Stimulated activated naive B cell treated with anti-CD40 and anti-IgM and Interleukin-4, amounts not matched to agents 10 μg/mL and 1 μg/mL and 100 μg/mL, for 72 hours (primary cell): ENCODE results near the gene CALB2.

Experiments used
- ATAC-seq, 2 donors: fragments of 150-1000 bp; cut with Tn5 transposase; replicated peaks; 2 replicates each; pipeline ENCODE4 v1.10.0; 2021; ENCODE audit warnings: moderate library complexity in 1 of 2
- DNase-seq: peaks from one replicate; pipeline ENCODE4 v3.0.0; 2021
- H3K27ac Mint-ChIP-seq: one replicate; pipeline ENCODE4 v1.8.0; 2022; ENCODE audit warnings: mild to moderate bottlenecking, mixed read lengths
- H3K27me3 Mint-ChIP-seq, 2 donors: one replicate each; pipeline ENCODE4 v1.8.0; 2022; ENCODE audit warnings: mixed read lengths in 2 of 2
- H3K36me3 Mint-ChIP-seq, 2 donors: one replicate each; pipeline ENCODE4 v1.8.0; 2022; ENCODE audit warnings: mixed read lengths in 2 of 2, mild to moderate bottlenecking in 1 of 2
- H3K4me1 Mint-ChIP-seq, 2 donors: one replicate each; pipeline ENCODE4 v1.8.0; 2022; ENCODE audit warnings: mixed read lengths in 2 of 2, mild to moderate bottlenecking in 1 of 2
- H3K4me3 Mint-ChIP-seq, 2 donors: one replicate each; pipeline ENCODE4 v1.8.0; 2022; ENCODE audit warnings: mild to moderate bottlenecking in 2 of 2, mixed read lengths in 2 of 2, moderate library complexity in 1 of 2
- H3K9me3 Mint-ChIP-seq, 2 donors: one replicate each; pipeline ENCODE4 v1.8.0; 2022; ENCODE audit warnings: mixed read lengths in 2 of 2, mild to moderate bottlenecking in 1 of 2

Gene CALB2

DNA sequence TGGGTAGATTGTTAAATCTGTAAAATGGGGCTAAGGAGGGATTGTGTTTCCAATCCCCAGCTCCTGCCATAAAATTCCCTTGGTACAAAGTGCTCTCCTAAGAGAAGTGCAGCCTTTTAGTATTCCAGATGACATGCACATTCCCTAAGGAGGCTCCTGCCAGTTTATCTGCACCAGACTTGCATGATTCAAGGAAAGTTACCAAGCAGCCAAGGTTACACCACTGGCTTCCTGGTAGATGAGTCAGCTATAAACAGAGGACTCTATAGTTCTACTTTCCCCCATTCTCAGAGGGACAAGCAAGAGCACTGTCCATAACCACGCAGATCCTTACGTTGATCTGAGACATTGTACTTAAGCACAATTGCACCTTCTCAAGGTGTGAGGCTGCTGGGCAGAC is 1.9 kb downstream of the CALB2 start:
- Mint-ChIP-seq H3K4me3 (no peak overlapping the region), H3K4me1 (peaks cover 5 to 10% of the 10 kb centered on the region in 2 donors), H3K9me3 (no peaks in the 10 kb centered on the region), H3K27ac (no peak overlapping the region), H3K36me3 (no peaks in the 10 kb centered on the region), H3K27me3 (peaks cover 49 to 70% of the 10 kb centered on the region in 2 donors)
- DNase-seq, result no peak
- ATAC-seq, result no peak

DNA sequence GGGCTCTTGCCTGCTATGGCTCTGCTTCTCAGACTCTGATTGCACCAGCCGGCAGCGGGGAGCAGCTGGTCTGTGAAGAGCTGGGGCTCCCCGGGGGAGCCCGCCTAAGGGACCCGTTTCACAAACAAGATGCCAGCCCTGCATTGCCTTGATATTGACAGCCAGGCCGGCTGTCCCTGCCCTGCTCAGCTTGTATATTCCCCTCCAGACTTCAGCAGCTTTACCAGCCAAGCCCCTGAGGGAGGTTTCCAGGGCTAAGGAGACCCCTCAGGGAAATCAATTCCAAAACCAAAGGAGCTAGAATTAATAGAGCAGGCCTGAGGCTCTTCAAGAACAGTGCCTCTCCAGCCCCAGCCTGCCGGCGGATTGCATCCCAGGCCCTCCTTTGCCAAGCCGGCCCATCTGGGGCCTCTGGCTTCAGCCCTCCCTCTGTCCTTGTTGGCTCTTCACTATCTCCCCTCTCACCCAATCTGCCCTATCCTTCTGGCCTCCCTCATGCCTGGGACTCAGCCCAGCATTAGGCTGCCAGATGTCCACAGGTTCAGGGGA is 5.7 kb downstream of the CALB2 start:
- DNase-seq, result no peak
- Mint-ChIP-seq H3K27ac (no peak overlapping the region), H3K4me3 (no peak overlapping the region), H3K9me3 (no peaks in the 10 kb centered on the region), H3K36me3 (no peaks in the 10 kb centered on the region), H3K27me3 (peaks cover 48 to 60% of the 10 kb centered on the region in 2 donors), H3K4me1 (no peaks in the 10 kb centered on the region)
- ATAC-seq, result no peak

DNA sequence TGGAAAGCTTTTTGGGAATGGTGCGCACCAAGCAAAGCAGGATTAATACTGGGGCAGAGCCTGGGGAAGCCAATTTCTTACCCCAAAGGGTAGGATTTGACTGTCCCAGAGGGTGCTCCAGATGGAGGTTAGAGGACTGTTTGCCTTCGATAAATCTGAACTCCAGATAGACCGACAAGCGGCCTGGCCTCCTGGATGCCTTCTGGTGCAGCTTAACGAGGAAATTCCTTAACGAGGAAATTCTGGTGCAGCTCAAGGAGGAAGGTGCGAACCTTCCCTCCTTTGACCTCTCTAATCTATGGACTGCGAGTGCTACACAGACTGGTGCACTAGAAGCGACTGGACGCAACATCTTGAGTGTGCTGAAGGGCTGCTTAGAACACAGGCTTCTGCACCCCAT is 6.5 kb downstream of the CALB2 start:
- no peaks in the 10 kb centered on the region for H3K9me3 Mint-ChIP-seq
- ATAC-seq (no peak), DNase-seq (no peak)
- H3K27me3 Mint-ChIP-seq, result peaks cover 40 to 59% of the 10 kb centered on the region in 2 donors
- no peaks in the 10 kb centered on the region for H3K4me1 Mint-ChIP-seq
- no peak overlapping the region for H3K27ac Mint-ChIP-seq
- no peak overlapping the region for H3K4me3 Mint-ChIP-seq
- no peaks in the 10 kb centered on the region for H3K36me3 Mint-ChIP-seq

DNA sequence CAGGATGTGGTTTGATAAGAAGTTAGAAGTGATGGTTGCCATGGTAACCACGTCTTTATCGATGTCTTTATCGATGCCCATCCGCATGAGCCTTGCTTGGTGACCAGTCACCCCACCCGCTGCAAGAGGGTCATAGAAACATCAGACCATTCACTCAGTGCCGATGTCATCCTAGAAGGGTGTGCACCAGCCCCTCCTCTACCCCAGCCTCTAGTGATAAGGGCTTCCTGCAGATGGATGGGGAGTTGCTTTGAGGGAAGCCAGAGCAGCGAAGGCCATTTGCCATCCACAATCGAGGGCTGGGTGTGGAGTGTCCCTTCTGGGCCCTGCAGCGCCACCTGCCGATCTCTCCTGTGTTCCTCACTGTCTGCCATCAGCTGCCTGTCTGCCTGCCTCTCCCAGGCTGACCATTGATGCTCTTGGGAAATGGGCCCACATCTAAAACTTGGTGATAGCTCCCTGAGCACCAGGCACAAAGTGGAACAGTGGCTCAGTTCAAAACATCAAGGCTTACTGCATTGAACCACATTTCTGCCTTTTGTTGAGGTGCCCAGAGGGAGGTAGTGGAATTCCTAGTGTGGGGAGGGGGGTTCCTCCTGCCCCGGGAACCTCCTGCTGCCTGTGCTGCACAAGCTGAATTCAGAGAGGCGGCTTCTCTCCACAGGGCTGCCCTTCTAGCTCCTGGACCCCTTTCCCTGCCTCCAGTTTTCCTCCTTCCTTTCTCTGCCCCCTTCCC is 8.9 kb downstream of the CALB2 start:
- DNase-seq, result peak; percentile 6
- H3K27ac Mint-ChIP-seq, result no peak overlapping the region

DNA sequence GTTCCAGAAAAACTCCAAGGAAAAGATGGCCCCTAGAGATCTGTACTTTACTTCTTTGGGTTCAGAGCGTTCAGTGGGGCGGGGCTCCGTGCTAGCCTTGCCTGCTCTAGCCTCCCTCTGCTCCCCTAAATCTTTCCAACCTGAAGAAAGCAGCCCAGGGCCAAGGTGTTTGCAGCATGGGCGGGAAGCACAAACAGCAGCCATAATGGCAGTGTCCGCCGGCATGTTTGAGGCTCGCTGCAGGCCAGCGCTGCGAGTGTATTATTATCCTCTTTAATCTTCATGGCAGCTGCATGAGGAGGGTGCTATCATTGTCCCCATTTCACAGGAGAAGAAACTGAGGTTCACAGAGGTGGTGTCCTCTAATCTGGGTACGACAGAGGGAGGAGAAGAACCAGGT is 10.4 kb downstream of the CALB2 start:
- Mint-ChIP-seq H3K9me3 (no peaks in the 10 kb centered on the region), H3K27ac (no peak overlapping the region), H3K4me3 (no peak overlapping the region), H3K27me3 (peaks cover 40 to 42% of the 10 kb centered on the region in 2 donors), H3K4me1 (no peaks in the 10 kb centered on the region), H3K36me3 (no peaks in the 10 kb centered on the region)
- ATAC-seq (no peak), DNase-seq (no peak)

More for the DNA sequence above, 8.9 kb downstream of the CALB2 start:
- Mint-ChIP-seq H3K36me3 (no peaks in the 10 kb centered on the region), H3K4me3 (no peak overlapping the region), H3K27me3 (peaks cover 34 to 42% of the 10 kb centered on the region in 2 donors), H3K9me3 (no peaks in the 10 kb centered on the region), H3K4me1 (no peaks in the 10 kb centered on the region)
- peak; percentile 87 to 88 for ATAC-seq

DNA sequence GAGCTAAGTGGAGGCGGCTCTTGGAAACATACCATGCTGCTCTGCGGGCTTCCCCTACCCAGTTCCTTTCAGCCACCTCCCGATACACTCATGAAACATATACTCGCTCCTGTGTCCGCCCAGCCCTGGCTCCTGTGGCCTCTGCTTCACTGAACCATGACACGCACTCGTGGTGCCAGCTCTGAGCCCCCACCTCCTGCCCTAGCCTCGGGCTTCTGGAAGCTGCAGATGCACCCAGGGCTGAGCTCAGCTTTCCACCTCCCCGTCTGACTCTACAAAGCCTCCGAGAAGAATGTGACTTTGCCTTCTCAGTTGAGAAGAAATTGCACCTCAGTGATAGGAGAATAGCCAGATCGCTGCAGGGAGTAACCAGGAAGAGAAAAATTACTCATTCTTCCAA is 11.0 kb downstream of the CALB2 start:
- Mint-ChIP-seq H3K27me3 (peaks cover 34 to 39% of the 10 kb centered on the region in 2 donors), H3K4me1 (no peaks in the 10 kb centered on the region), H3K9me3 (no peaks in the 10 kb centered on the region), H3K27ac (no peak overlapping the region), H3K36me3 (no peaks in the 10 kb centered on the region), H3K4me3 (no peak overlapping the region)
- no peak for ATAC-seq
- DNase-seq, result no peak

DNA sequence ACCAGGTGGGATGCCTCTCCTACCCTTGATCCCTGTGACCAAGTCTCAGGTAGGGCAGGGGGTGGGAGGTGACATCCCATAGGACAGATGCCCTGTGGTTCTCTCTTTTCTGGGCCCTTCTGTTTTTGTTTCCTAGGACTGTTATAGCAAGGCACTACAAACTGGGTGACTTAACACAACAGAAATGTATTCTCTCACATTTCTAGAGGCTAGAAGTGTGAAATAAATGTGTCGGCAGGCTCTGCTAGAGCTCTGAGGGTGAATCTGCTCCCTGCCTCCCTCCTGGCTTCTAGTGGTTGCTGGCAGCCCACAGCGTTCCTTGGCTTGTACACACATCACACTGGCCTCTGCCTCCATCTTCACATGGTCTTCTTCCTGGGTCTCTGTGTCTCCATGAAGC is 12.7 kb downstream of the CALB2 start:
- H3K27ac Mint-ChIP-seq, result no peak overlapping the region
- H3K4me3 Mint-ChIP-seq, result no peak overlapping the region
- peaks cover 31 to 37% of the 10 kb centered on the region in 2 donors for H3K27me3 Mint-ChIP-seq
- H3K9me3 Mint-ChIP-seq, result peaks cover 0 to under 1% of the 10 kb centered on the region in 2 donors
- no peaks in the 10 kb centered on the region for H3K4me1 Mint-ChIP-seq
- ATAC-seq (no peak), DNase-seq (no peak)
- no peaks in the 10 kb centered on the region for H3K36me3 Mint-ChIP-seq

DNA sequence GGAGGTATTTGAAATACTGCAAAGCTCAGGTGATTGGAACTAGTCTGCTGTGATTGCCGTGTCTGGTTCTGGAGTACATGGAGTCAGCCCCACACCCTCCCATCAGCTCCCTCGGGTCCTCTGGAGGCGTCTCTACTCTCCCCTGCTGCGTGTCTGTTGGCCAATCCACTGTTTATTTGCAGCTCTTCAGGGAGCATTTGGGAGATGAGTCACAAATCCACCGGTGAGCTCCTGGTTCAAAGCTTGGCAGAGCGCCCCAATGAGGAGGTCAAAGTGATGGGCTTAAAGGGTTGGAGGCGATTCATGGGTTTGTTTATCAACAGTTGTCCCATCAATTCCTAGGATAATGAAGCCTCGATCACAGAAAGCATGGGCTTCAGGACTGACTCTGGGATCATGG is 14.6 kb downstream of the CALB2 start:
- peaks cover 28 to 35% of the 10 kb centered on the region in 2 donors for H3K27me3 Mint-ChIP-seq

DNA sequence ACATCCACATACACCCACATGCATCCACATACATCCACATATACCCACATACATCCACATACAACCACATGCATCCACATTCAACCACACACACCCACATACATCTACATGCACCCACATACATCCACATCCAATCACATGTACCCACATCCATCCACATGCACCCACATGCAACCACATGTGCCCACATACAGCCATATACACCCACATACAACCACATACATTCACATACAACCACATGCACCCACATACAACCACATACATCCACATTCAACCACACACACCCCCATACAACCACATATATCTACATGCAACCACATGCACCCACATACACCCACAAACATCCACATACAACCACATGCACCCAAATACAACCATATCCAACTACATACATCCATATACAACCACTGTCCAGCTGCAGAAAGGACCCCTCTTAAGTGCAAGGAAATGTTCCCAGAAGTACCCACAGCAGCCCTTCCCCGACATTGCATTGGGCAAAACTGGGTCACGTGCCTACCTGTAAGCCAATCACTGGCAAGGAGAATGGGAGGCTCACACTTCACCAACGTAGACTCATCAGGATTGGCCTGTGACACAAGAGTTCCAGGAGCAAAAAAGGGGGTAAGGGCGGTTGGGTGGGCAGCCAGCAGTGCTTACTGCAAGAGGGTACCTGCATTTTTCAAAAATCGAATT is 18.1 kb downstream of the CALB2 start:
- no peaks in the 10 kb centered on the region for H3K4me1 Mint-ChIP-seq
- H3K36me3 Mint-ChIP-seq, result no peaks in the 10 kb centered on the region
- peaks cover 5 to 6% of the 10 kb centered on the region in 2 donors for H3K9me3 Mint-ChIP-seq
- DNase-seq (no peak), ATAC-seq (no peak)
- H3K4me3 Mint-ChIP-seq, result no peak overlapping the region
- H3K27ac Mint-ChIP-seq, result no peak overlapping the region
- peaks cover 18 to 24% of the 10 kb centered on the region in 2 donors for H3K27me3 Mint-ChIP-seq

More for the DNA sequence above, 14.6 kb downstream of the CALB2 start:
- H3K4me1 Mint-ChIP-seq, result no peaks in the 10 kb centered on the region
- H3K4me3 Mint-ChIP-seq, result no peak overlapping the region
- DNase-seq (no peak), ATAC-seq (no peak)
- H3K36me3 Mint-ChIP-seq, result no peaks in the 10 kb centered on the region
- H3K27ac Mint-ChIP-seq, result no peak overlapping the region
- peaks cover 5 to 6% of the 10 kb centered on the region in 2 donors for H3K9me3 Mint-ChIP-seq

DNA sequence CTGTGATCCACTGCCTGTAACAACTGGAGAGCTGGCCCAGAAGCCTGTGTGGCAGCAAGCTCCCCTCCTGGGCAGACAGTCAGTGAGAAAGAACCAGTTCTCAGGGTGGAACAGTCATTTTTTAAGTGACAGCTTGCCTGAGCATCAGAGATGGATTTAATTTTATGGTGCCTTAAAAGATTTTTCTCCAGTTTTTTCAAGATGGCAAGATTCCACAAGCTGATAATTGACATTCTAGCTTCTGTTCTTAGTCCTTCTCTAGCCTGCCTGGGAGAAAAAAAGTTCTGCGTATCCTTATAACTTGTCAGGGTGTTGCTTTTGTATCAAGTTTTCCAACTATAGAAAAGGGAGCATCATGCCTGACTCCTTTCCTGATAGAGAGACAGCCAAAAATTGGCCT is 21.2 kb downstream of the CALB2 start:
- peaks cover 5 to 6% of the 10 kb centered on the region in 2 donors for H3K9me3 Mint-ChIP-seq
- H3K36me3 Mint-ChIP-seq, result no peaks in the 10 kb centered on the region
- DNase-seq, result no peak
- H3K4me3 Mint-ChIP-seq, result no peak overlapping the region
- peaks cover 24 to 28% of the 10 kb centered on the region in 2 donors for H3K27me3 Mint-ChIP-seq
- H3K4me1 Mint-ChIP-seq, result no peaks in the 10 kb centered on the region
- no peak for ATAC-seq
- no peak overlapping the region for H3K27ac Mint-ChIP-seq

DNA sequence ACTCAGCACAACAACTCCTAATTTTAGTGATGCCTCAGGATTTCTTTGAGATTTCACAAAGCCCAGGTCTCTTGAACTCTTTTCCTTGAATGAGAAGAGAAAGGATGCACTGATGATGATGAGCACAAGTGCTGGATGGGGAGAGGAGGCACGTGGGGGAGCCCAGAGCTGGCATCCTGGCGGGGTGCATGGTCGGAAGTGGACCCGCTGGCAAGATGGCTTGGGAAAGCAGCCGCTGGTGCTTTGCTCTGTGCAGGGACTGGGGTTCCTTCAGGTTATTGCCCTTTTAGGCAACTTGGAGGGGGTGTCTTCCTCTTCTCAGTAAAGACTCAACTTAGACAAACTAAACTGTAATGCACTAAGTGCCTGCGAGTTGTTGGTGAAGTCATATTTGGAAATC is 22.3 kb downstream of the CALB2 start:
- Mint-ChIP-seq H3K27ac (no peak overlapping the region), H3K4me1 (no peaks in the 10 kb centered on the region), H3K36me3 (no peaks in the 10 kb centered on the region), H3K27me3 (peaks cover 32 to 37% of the 10 kb centered on the region in 2 donors), H3K9me3 (peaks cover 5 to 6% of the 10 kb centered on the region in 2 donors), H3K4me3 (no peak overlapping the region)
- ATAC-seq, result no peak
- no peak for DNase-seq

DNA sequence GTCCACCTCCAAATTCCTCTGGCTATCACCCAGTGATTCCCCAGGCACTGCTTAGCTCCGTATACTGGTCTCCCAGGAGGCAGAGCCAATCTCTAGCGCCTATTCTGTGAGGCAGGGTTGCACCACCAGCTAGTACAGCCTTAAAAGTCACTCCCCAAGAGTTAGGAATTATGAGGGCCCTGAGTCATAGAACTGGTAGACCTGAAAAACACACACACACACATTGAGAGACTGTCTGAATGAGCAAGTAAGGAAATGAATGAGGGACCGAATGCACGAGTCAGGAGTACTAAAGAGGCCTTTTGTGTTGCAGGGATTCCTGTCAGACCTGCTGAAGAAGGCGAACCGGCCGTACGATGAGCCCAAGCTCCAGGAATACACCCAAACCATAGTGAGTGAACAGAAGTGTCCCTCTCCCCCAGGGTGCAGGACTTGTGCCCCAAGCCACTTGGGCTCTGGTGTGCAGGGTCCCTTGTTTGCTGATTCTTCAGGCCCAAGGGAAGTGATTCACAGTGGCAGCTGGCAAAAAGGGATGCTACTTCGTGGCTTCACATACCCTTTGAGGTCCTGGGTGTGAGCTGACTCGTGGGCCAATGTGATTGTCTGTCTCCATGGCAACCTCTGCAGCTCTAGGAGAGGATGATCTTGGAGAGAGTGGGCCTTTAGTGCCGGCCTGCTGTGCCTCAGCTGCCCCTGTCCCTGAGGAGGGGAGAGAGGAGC is 24.7 kb downstream of the CALB2 start:
- Mint-ChIP-seq H3K36me3 (no peaks in the 10 kb centered on the region), H3K4me1 (no peaks in the 10 kb centered on the region), H3K27me3 (peaks cover 32 to 43% of the 10 kb centered on the region in 2 donors), H3K27ac (no peak overlapping the region), H3K4me3 (no peak overlapping the region), H3K9me3 (no peaks in the 10 kb centered on the region)
- ATAC-seq, result peak; percentile 29 to 43
- no peak for DNase-seq

DNA sequence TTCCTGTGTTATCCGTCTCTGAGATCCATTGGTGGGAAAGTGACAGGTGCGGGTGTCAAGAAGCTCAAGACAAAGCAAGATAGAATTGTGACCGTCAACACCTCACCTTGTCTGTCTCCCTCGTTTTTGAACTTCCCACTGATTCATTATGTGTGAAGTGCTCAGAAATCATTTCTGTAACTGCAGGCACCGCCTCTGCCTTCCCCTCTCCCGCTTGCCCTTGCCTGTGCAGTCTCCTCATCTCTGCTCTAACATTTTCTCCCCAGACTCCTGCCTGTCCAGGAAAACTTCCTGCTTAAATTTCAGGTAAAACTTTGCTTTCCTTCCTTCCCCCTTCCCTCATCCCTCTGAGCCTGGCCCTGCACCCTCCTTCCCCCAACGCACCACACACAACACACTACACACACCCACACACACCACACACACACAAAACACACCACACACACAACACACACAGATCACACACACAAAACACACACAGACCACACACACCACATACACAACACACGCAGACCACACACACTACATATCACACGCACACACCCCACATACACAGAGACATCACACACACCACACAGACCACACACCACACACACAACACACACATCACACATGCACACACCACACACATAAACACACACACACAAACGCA is 25.7 kb downstream of the CALB2 start:
- DNase-seq (no peak), ATAC-seq (no peak)
- Mint-ChIP-seq H3K36me3 (no peaks in the 10 kb centered on the region), H3K4me3 (no peak overlapping the region), H3K4me1 (no peaks in the 10 kb centered on the region), H3K27ac (no peak overlapping the region), H3K9me3 (no peaks in the 10 kb centered on the region), H3K27me3 (peaks cover 32 to 43% of the 10 kb centered on the region in 2 donors)
